Uterus (tissue), 4 donors: Measurements from ENCODE around the gene BMF. TPM values are rescaled to one million over a fixed set of nuclear protein-coding genes. Genes with fewer than 3 reads are reported as not detected.

Experiments used
- DNase-seq, 2 donors: peaks; one replicate each; pipeline ENCODE4 v3.0.0-alpha.2; 2019 to 2020
- H3K27ac ChIP-seq, 2 donors: fragments of 200-600 bp; sonication (generic); 1 replicate in 1 of 2; 2 replicates in 1 of 2; pipeline ENCODE4 v1.5.1; 2016 to 2018
- H3K27me3 ChIP-seq, 2 donors: fragments of 200-600 bp; sonication (generic); one replicate each; pipeline ENCODE4 v1.5.1; 2018 to 2019; ENCODE audit warnings: control low read depth in 1 of 2
- H3K36me3 ChIP-seq, 2 donors: fragments of 200-600 bp; sonication (generic); one replicate each; pipeline ENCODE4 v1.5.1; 2019; ENCODE audit warnings: control low read depth in 1 of 2
- H3K4me1 ChIP-seq, 2 donors: fragments of 200-600 bp; sonication (generic); one replicate each; pipeline ENCODE4 v1.5.1; 2018 to 2019; ENCODE audit warnings: control low read depth in 1 of 2
- H3K4me3 ChIP-seq, 2 donors: fragments of 200-600 bp; sonication (generic); 1 replicate in 1 of 2; 2 replicates in 1 of 2; pipeline ENCODE4 v1.5.1; 2018 to 2019; ENCODE audit warnings: mild to moderate bottlenecking in 1 of 2
- H3K9me3 ChIP-seq, 2 donors: fragments of 200-600 bp; sonication (generic); one replicate each; pipeline ENCODE4 v1.5.1; 2019; ENCODE audit warnings: control low read depth in 1 of 2
- CTCF ChIP-seq, 4 experiments: fragments of 200-600 bp in 2 of 4; fragments of 450-650 bp in 2 of 4; sonication (generic) in 2 of 4; IDR thresholded peaks; one replicate each; pipeline ENCODE4 v1.5.1; 2016 to 2019; ENCODE audit warnings: antibody characterized with exemption in 4 of 4, mild to moderate bottlenecking in 2 of 4, moderate library complexity in 1 of 4
- POLR2A ChIP-seq, 2 donors: fragments of 450-650 bp; IDR thresholded peaks; one replicate each; pipeline ENCODE4 v1.6.1; 2016; ENCODE audit warnings: antibody characterized with exemption in 2 of 2, mild to moderate bottlenecking in 1 of 2, moderate library complexity in 1 of 2
- intact Hi-C: fragments of 100-400 bp; cut with DNase I; formaldehyde crosslinking; loops from one replicate; pipeline ENCODE4 v1.15.1; 2023; ENCODE audit warnings: low total_unique reads
- total RNA-seq, 4 donors: library from RNA; depleted of rRNA in 3 of 4; stranded (reverse); fragments of >200 nt in 3 of 4; gene quantifications; one replicate each; pipeline versions ENCODE4 v1.1.0 to v1.2.4, GENCODE V29; 2014 to 2023
- donor health status: DM: yes; HTN: yes; CAD: no.

Gene BMF
- total RNA-seq, 4 donors from 2014 or later = 7.1 to 46.2 (median 22.6) TPM

GRCh38 chr15:40085266-40085665 is 23.4 kb downstream of the BMF start:
- no peak for DNase-seq
- no peaks in the 10 kb centered on the region for H3K9me3 ChIP-seq
- H3K27ac ChIP-seq = no peak overlapping the region
- intact Hi-C loops = no loop called here
- no peaks in the 10 kb centered on the region for H3K36me3 ChIP-seq
- no peak overlapping the region for H3K4me3 ChIP-seq
- peaks cover 14 to 16% of the 10 kb centered on the region in 2 donors for H3K4me1 ChIP-seq
- no peak for TF ChIP-seq CTCF (IDR thresholded peaks at IDR 0.05)
- no peak for TF ChIP-seq POLR2A (IDR thresholded peaks at IDR 0.05)
- no peaks in the 10 kb centered on the region for H3K27me3 ChIP-seq

- Histone ChIP-seq H3K27me3 (no peaks in the 10 kb centered on the region), H3K4me3 (no peak overlapping the region), H3K36me3 (no peaks in the 10 kb centered on the region), H3K27ac (no peak overlapping the region), H3K9me3 (no peaks in the 10 kb centered on the region), H3K4me1 (peaks cover 11 to 16% of the 10 kb centered on the region in 2 donors)
- no peak for DNase-seq
- TF ChIP-seq POLR2A (IDR thresholded peaks at IDR 0.05) (no peak), CTCF (IDR thresholded peaks at IDR 0.05) (no peak)
- intact Hi-C loops = no loop called here
Observed at GRCh38 chr15:40084650-40085049, 24.0 kb downstream of the BMF start.

- peak overlapping the region in 1 of 2 donors; percentile 25 for H3K4me3 ChIP-seq
- intact Hi-C loops = no loop called here
Observed at GRCh38 chr15:40082195-40082883, 26.3 kb downstream of the BMF start.

GRCh38 chr15:40081691-40082194 is 26.9 kb downstream of the BMF start:
- intact Hi-C loops = no loop called here
- no peaks in the 10 kb centered on the region for H3K9me3 ChIP-seq
- H3K27me3 ChIP-seq = no peaks in the 10 kb centered on the region
- peak overlapping the region; percentile 74 to 87 for H3K27ac ChIP-seq
- H3K4me3 ChIP-seq = peak overlapping the region; percentile 25 to 33
- H3K36me3 ChIP-seq = no peaks in the 10 kb centered on the region
- peak in 1 of 2 donors; percentile 26 for TF ChIP-seq POLR2A (IDR thresholded peaks at IDR 0.05)
- TF ChIP-seq CTCF (IDR thresholded peaks at IDR 0.05) = peak in 2 of 4 experiments; percentile 4 to 8
- peaks cover 0 to 6% of the 10 kb centered on the region in 2 donors for H3K4me1 ChIP-seq
- DNase-seq = peak; percentile 63 to 69

More at GRCh38 chr15:40082195-40082883, 26.3 kb downstream of the BMF start:
- H3K9me3 ChIP-seq = no peaks in the 10 kb centered on the region
- TF ChIP-seq POLR2A (IDR thresholded peaks at IDR 0.05) (no peak), CTCF (IDR thresholded peaks at IDR 0.05) (no peak)
- H3K27me3 ChIP-seq = no peaks in the 10 kb centered on the region
- DNase-seq = no peak
- H3K36me3 ChIP-seq = no peaks in the 10 kb centered on the region
- H3K27ac ChIP-seq = peak overlapping the region; percentile 74 to 87
- peaks cover 0 to 6% of the 10 kb centered on the region in 2 donors for H3K4me1 ChIP-seq

- intact Hi-C loops = no loop called here
- TF ChIP-seq CTCF (IDR thresholded peaks at IDR 0.05) (no peak), POLR2A (IDR thresholded peaks at IDR 0.05) (no peak)
- H3K27me3 ChIP-seq = no peaks in the 10 kb centered on the region
- H3K4me3 ChIP-seq = no peak overlapping the region
- DNase-seq = no peak
- peaks cover 0 to 6% of the 10 kb centered on the region in 2 donors for H3K4me1 ChIP-seq
- no peaks in the 10 kb centered on the region for H3K9me3 ChIP-seq
- no peaks in the 10 kb centered on the region for H3K36me3 ChIP-seq
- H3K27ac ChIP-seq = peak overlapping the region; percentile 74 to 87
Observed at GRCh38 chr15:40080847-40081246, 27.8 kb downstream of the BMF start.
